SK-N-SH treated with all-trans-retinoic acid at 6 μM for 48 hours (cell line): ENCODE measurements around the gene MMP25.
"Not testable (repeated sequence)": the region's sequence is repeated elsewhere in the genome, so short reads cannot be mapped to it uniquely, and the experiment has no call there.

Experiments used
- ATAC-seq: fragments of 200-7000 bp; cut with Tn5 transposase; 3 replicates; pipeline ENCODE4 v1.9.1; 2020; ENCODE audit warnings: mild to moderate bottlenecking, moderate library complexity
- ARNTL ChIP-seq: fragments of 450-650 bp; formaldehyde crosslinking; IDR thresholded peaks from 2 replicates; pipeline ENCODE4 v1.5.0; 2020; ENCODE audit warnings: low read depth, mild to moderate bottlenecking, moderate library complexity, borderline replicate concordance
- BACH2 ChIP-seq: fragments of 250-450 bp; sonication (Bioruptor Pico); IDR thresholded peaks from 2 replicates; pipeline ENCODE4 v1.9.0; 2021; ENCODE audit warnings: mild to moderate bottlenecking, borderline replicate concordance
- CSDC2 ChIP-seq: fragments of 250-450 bp; sonication (Bioruptor Pico); IDR thresholded peaks from 2 replicates; pipeline ENCODE4 v1.5.0; 2020; ENCODE audit warnings: mild to moderate bottlenecking, moderate library complexity
- ESRRG ChIP-seq: fragments of 250-450 bp; sonication (Bioruptor Pico); IDR thresholded peaks from 2 replicates; pipeline ENCODE4 v1.6.1; 2021; ENCODE audit warnings: mild to moderate bottlenecking
- GLIS3 ChIP-seq: fragments of 250-450 bp; sonication (Bioruptor Pico); IDR thresholded peaks from 2 replicates; pipeline ENCODE4 v1.5.0; 2020; ENCODE audit warnings: mild to moderate bottlenecking, moderate library complexity
- ISL1 ChIP-seq: fragments of 250-450 bp; sonication (Bioruptor Pico); IDR thresholded peaks from 2 replicates; pipeline ENCODE4 v2.1.2; 2022; ENCODE audit warnings: mild to moderate bottlenecking, moderate library complexity
- OSR1 ChIP-seq: fragments of 250-450 bp; sonication (Bioruptor Pico); IDR thresholded peaks from 2 replicates; pipeline ENCODE4 v1.8.0; 2022; ENCODE audit warnings: moderate library complexity, mild to moderate bottlenecking, inconsistent platforms
- POU6F1 ChIP-seq: fragments of 250-450 bp; sonication (Bioruptor Pico); IDR thresholded peaks from 2 replicates; pipeline ENCODE4 v1.8.0; 2021; ENCODE audit warnings: low read depth, mild to moderate bottlenecking, moderate library complexity, borderline replicate concordance
- RARB ChIP-seq: fragments of 250-450 bp; sonication (Bioruptor Pico); IDR thresholded peaks from 2 replicates; pipeline ENCODE4 v1.8.0; 2021; ENCODE audit warnings: mild to moderate bottlenecking, moderate library complexity
- SNAI2 ChIP-seq: fragments of 250-450 bp; sonication (Bioruptor Pico); IDR thresholded peaks from 2 replicates; pipeline ENCODE4 v1.5.0; 2020; ENCODE audit warnings: mild to moderate bottlenecking, moderate library complexity
- TCF4 ChIP-seq: fragments of 250-450 bp; sonication (Bioruptor Pico); IDR thresholded peaks from 2 replicates; pipeline ENCODE4 v1.8.0; 2021; ENCODE audit warnings: mild to moderate bottlenecking, moderate library complexity, borderline replicate concordance
- TOX ChIP-seq: fragments of 250-450 bp; sonication (Bioruptor Pico); IDR thresholded peaks from 2 replicates; pipeline ENCODE4 v1.8.0; 2021; ENCODE audit warnings: mild to moderate bottlenecking, moderate library complexity, borderline replicate concordance
- TSHZ2 ChIP-seq: fragments of 250-450 bp; sonication (Bioruptor Pico); IDR thresholded peaks from 2 replicates; pipeline ENCODE4 v1.5.0; 2020; ENCODE audit warnings: mild to moderate bottlenecking, moderate library complexity
- ZC3H10 ChIP-seq: fragments of 250-450 bp; sonication (Bioruptor Pico); IDR thresholded peaks from 2 replicates; pipeline ENCODE4 v1.5.1; 2021; ENCODE audit warnings: mild to moderate bottlenecking, moderate library complexity
- ZFP3 ChIP-seq: fragments of 250-450 bp; sonication (Bioruptor Pico); IDR thresholded peaks from 2 replicates; pipeline ENCODE4 v1.5.0; 2020; ENCODE audit warnings: mild to moderate bottlenecking, moderate library complexity
- ZFP30 ChIP-seq: fragments of 450-650 bp; formaldehyde crosslinking; IDR thresholded peaks from 2 replicates; pipeline ENCODE4 v1.5.0; 2022; ENCODE audit warnings: mild to moderate bottlenecking, moderate library complexity
- ZNF565 ChIP-seq: fragments of 450-650 bp; formaldehyde crosslinking; conservative IDR thresholded peaks from 2 replicates; pipeline ENCODE4 v1.5.0; 2020; ENCODE audit warnings: low read depth, mild to moderate bottlenecking, moderate library complexity
- TF ChIP-seq, protein P1 (sequence below): fragments of 250-450 bp; sonication (Bioruptor Pico); IDR thresholded peaks from 2 replicates; pipeline ENCODE4 v1.5.1; 2021; ENCODE audit warnings: mild to moderate bottlenecking, moderate library complexity

Gene MMP25

GRCh38 chr16:3054965-3055733 lies 8.8 kb downstream of the MMP25 start (continued):
- TF ChIP-seq ESRRG: no peak
- TF ChIP-seq TOX (CRISPR knock-in tag): no peak
- TF ChIP-seq POU6F1: no peak

GRCh38 chr16:3055734-3056115 lies 9.4 kb downstream of the MMP25 start:
- not testable (repeated sequence) for ATAC-seq

DNA sequence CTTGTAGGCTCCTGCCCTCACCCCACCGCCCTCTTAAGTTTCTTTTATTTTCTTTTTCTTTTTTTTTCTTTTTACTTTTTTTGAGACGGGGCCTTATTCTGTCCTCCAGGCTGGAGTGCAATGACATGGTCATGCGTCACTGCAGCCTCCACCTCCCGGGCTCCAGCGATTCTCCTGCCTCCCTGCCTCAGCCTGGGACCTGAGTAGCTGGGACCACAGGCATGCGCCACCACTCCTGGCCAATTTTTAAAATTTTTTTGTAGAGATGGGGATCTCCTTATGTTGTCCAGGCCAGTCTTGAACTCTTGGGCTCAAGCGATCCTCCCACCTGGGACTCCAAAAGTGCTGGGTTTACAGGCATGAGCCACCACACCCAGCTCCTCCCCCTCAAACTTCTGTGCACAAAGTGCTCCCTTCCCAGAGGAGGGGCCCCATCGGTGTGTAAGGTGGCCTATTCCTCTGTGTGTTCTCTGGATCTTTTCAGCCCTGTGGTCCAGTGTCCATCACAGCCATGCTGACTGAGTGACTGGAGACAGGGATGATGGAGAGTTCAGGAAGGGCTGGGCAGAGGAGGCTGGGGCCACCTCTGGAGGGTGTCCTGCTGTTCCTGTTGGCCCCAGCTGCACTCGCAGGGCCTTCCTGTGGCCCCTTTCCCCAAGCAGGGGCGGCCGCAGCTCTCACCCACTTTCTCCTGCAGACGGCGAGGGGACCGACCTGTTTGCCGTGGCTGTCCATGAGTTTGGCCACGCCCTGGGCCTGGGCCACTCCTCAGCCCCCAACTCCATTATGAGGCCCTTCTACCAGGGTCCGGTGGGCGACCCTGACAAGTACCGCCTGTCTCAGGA lies 10.2 kb downstream of the MMP25 start:
- no peak for ATAC-seq
- TF ChIP-seq ESRRG (no peak), SNAI2 (CRISPR knock-in tag) (no peak), TCF4 (CRISPR knock-in tag) (no peak), ZC3H10 (CRISPR knock-in tag) (no peak), BACH2 (CRISPR knock-in tag) (no peak), ZFP3 (CRISPR knock-in tag) (no peak), ZFP30 (CRISPR knock-in tag) (no peak), CSDC2 (no peak), ISL1 (CRISPR knock-in tag) (no peak), GLIS3 (CRISPR knock-in tag) (no peak)
- TF ChIP-seq, all 23 proteins: peak for 0

GRCh38 chr16:3057181-3058138 lies 11.1 kb downstream of the MMP25 start:
- no peak for ATAC-seq
- TF ChIP-seq TSHZ2 (no peak), ESRRG (no peak), RARB (CRISPR knock-in tag) (no peak), OSR1 (no peak), ZNF565 (no peak), TOX (CRISPR knock-in tag) (no peak), TCF4 (CRISPR knock-in tag) (no peak), CSDC2 (no peak), ARNTL (CRISPR knock-in tag) (no peak), BACH2 (CRISPR knock-in tag) (no peak), ZFP30 (CRISPR knock-in tag) (no peak)
- TF ChIP-seq, protein P1, sequence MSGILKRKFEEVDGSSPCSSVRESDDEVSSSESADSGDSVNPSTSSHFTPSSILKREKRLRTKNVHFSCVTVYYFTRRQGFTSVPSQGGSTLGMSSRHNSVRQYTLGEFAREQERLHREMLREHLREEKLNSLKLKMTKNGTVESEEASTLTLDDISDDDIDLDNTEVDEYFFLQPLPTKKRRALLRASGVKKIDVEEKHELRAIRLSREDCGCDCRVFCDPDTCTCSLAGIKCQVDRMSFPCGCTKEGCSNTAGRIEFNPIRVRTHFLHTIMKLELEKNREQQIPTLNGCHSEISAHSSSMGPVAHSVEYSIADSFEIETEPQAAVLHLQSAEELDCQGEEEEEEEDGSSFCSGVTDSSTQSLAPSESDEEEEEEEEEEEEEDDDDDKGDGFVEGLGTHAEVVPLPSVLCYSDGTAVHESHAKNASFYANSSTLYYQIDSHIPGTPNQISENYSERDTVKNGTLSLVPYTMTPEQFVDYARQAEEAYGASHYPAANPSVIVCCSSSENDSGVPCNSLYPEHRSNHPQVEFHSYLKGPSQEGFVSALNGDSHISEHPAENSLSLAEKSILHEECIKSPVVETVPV (CRISPR knock-in tag): no peak
